ENCODE data around the gene OR2A12. TPM values are rescaled to one million over a fixed set of nuclear protein-coding genes. Genes with fewer than 3 reads are reported as not detected.
"Not testable (repeated sequence)": the region's sequence is repeated elsewhere in the genome, so short reads cannot be mapped to it uniquely, and the experiment has no call there.

OR2A12 gene
- total RNA-seq, 1 experiment from 2014 or later = not detected

DNA sequence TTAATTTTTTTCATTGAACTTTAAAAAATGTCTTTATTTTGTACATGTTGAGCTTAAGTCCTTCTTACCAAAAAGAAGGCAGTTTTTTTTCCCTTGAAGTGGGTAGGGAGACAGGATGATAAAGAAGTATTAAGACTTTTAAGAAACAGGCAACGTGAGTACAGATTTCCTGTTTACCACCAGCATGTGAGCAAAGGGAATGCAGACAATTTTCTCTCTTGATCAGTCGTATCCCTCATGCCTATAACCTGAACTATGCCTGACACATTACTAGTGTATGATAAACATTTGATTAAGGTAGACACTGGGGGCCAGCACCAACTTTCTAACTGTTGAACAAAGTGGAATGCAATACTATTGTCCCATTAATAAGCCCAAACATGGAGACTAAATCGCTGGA, 14.5 kb downstream of the OR2A12 start:
- no peak for DNase-seq
- Histone ChIP-seq H3K9me3 (no peaks in the 10 kb centered on the region), H3K27me3 (no peaks in the 10 kb centered on the region), H3K36me3 (no peaks in the 10 kb centered on the region), H3K4me3 (no peak overlapping the region)

- no peak overlapping the region for H3K4me3 ChIP-seq
- no peaks in the 10 kb centered on the region for H3K9me3 ChIP-seq
- no peak for DNase-seq
- H3K27me3 ChIP-seq = no peaks in the 10 kb centered on the region
- no peaks in the 10 kb centered on the region for H3K36me3 ChIP-seq
These were observed 16.0 kb downstream of the OR2A12 start for GRCh38 chr7:144102041-144102440.

DNA sequence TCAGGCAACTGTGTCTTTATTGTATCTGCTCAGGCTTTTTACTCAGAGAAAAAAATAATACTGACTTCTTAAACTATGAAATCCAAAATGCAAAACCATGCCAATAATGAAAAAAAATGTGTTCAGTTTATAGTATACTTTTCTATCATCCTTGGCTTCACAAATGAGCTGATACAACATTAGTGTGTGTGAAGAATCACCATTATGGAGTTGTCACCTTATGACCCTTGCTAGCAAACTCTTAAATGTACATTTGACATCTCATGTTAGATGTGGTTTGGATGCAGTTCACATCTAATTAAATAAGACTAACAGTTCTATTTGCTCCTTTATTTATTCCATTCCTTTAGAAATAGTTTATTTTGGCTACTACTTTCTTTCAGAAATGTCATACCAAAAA, 19.1 kb downstream of the OR2A12 start:
- Histone ChIP-seq H3K36me3 (no peaks in the 10 kb centered on the region), H3K4me3 (no peak overlapping the region), H3K9me3 (no peaks in the 10 kb centered on the region), H3K27me3 (no peaks in the 10 kb centered on the region)
- no peak for DNase-seq

DNA sequence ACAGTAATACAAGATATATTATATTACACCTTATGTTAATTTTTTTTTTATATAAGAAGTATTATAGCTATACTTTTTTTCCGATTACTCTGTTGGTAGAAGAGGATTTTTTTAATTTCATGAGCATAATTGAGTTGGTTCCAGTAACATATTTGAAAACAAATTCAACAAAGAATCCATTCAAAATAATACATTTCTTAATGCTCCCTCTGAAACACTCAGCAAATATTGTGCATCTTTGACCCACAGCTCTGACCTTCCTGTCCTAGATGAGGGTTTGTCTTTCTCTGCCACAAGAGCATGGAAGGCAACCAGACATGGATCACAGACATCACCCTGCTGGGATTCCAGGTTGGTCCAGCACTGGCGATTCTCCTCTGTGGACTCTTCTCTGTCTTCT, 23.2 kb downstream of the OR2A12 start, which contains the start of gene OR2A2:
Gene OR2A2 (plus strand): TSS at position 301 of the 400 bp plus-strand sequence. CDS start 0 bp downstream, at position 301.
- no peaks in the 10 kb centered on the region for H3K36me3 ChIP-seq
- no peak within 1 kb of the TSS for H3K4me3 ChIP-seq
- no peaks in the 10 kb centered on the region for H3K9me3 ChIP-seq
- no peak for DNase-seq
- no peaks in the 10 kb centered on the region for H3K27me3 ChIP-seq

GRCh38 chr7:144110272-144110671, 24.2 kb downstream of the OR2A12 start:
- no peak for DNase-seq
- no peaks in the 10 kb centered on the region for H3K27me3 ChIP-seq
- H3K4me3 ChIP-seq = no peak overlapping the region
- no peaks in the 10 kb centered on the region for H3K9me3 ChIP-seq
- no peaks in the 10 kb centered on the region for H3K36me3 ChIP-seq

- H3K36me3 ChIP-seq = no peaks in the 10 kb centered on the region
- DNase-seq = no peak
- H3K4me3 ChIP-seq = no peak overlapping the region
- H3K27me3 ChIP-seq = no peaks in the 10 kb centered on the region
- no peaks in the 10 kb centered on the region for H3K9me3 ChIP-seq
These were observed 27.6 kb downstream of the OR2A12 start for GRCh38 chr7:144113651-144114050.

- Histone ChIP-seq H3K4me3 (no peak overlapping the region), H3K9me3 (no peaks in the 10 kb centered on the region), H3K27me3 (no peaks in the 10 kb centered on the region), H3K36me3 (no peaks in the 10 kb centered on the region)
- DNase-seq = no peak
These were observed 32.3 kb downstream of the OR2A12 start for GRCh38 chr7:144118341-144118740.

DNA sequence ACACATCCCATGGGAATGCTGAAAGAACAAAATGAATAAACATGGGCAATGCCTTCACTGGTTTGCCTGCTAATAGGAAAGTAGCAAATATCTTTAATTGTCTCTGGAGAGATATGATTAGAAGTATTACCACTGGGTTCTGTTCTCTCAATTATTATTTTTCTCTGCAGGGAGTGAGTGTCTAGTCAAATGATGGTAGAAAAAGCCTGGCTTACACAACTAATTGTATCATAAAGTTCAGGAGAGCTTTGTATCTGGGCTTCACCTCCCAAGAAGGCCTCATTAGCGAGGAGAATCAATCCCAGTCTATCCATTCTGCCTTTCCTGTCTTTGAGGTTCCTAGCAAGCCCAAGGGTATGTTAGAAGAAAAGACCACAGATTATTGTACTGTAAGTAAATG, 36.8 kb downstream of the OR2A12 start, which contains the start of gene OR2A14:
Gene OR2A14 (plus strand): TSS at position 301 of the 400 bp plus-strand sequence. CDS start 5,937 bp downstream, outside the sequence.
- DNase-seq = no peak
- Histone ChIP-seq H3K27me3 (no peaks in the 10 kb centered on the region), H3K9me3 (no peaks in the 10 kb centered on the region), H3K36me3 (no peaks in the 10 kb centered on the region), H3K4me3 (no peak within 1 kb of the TSS)

DNA sequence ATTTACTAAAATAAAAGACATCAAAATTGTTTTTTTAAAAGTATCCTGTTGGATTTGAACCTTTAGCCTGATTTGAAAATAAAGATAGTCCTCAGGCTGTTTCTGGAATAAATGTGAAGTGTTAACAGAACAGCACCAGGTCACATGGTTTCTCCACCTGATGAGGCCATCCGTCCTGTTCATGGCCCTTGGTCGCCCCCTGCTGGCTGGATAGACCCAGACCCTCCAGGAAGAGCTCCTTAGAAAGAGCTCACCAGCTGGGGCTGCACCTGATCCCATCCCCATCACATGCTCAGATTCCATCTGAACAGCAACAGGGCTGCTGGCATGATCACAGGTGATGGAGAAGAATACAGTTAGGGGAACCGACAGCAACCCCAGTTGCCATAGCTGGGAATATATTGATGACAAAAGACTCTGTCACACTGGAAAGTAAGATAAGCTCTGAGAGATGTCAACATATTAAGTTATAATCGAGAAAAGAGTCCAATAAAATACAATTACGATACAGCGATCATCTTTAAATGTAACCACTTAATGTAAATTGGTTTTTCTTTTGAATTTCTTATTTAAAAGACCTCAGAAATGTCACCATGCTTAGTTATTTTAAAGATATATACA, 41.7 kb downstream of the OR2A12 start:
- no peaks in the 10 kb centered on the region for H3K9me3 ChIP-seq
- H3K36me3 ChIP-seq = no peaks in the 10 kb centered on the region
- peak; percentile 61 for DNase-seq
- no peak overlapping the region for H3K4me3 ChIP-seq
- H3K27me3 ChIP-seq = no peaks in the 10 kb centered on the region

GRCh38 chr7:144129601-144130000, 43.5 kb downstream of the OR2A12 start:
- not testable (repeated sequence) for H3K9me3 ChIP-seq, H3K4me3 ChIP-seq, H3K36me3 ChIP-seq, H3K27me3 ChIP-seq, DNase-seq

- no peaks in the 10 kb centered on the region for H3K27me3 ChIP-seq
- no peaks in the 10 kb centered on the region for H3K9me3 ChIP-seq
- no peak overlapping the region for H3K4me3 ChIP-seq
- DNase-seq = no peak
- no peaks in the 10 kb centered on the region for H3K36me3 ChIP-seq
These were observed 44.7 kb downstream of the OR2A12 start for GRCh38 chr7:144130730-144131129.

DNA sequence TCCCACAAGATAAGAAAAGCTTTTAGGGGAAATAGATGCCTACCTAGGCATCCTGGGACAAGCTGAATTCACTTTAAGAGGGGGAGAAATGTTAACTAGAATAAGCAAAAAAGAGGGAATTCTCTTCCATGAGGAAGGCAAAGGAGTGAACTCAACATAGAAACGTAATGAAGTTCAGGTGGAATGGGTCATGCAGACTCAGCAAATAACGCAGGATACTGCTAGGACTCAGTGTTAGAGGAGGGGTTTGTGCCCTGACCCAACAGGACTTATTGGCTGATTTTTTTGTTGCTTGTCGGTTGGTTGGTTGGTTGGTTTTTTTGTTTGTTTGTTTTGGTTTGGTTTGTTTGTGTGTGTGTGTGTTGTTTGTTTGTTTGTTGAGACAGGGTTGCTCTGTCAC, 46.2 kb downstream of the OR2A12 start:
- DNase-seq = no peak

GRCh38 chr7:144133307-144133706, 47.2 kb downstream of the OR2A12 start:
- Histone ChIP-seq H3K4me3 (no peak overlapping the region), H3K9me3 (no peaks in the 10 kb centered on the region), H3K36me3 (no peaks in the 10 kb centered on the region), H3K27me3 (no peaks in the 10 kb centered on the region)
- DNase-seq = no peak

More for the DNA sequence above, 46.2 kb downstream of the OR2A12 start:
- Histone ChIP-seq H3K36me3 (no peaks in the 10 kb centered on the region), H3K27me3 (no peaks in the 10 kb centered on the region), H3K9me3 (no peaks in the 10 kb centered on the region), H3K4me3 (no peak overlapping the region)

- Histone ChIP-seq H3K9me3 (no peaks in the 10 kb centered on the region), H3K27me3 (no peaks in the 10 kb centered on the region), H3K4me3 (no peak overlapping the region), H3K36me3 (no peaks in the 10 kb centered on the region)
- DNase-seq = no peak
These were observed 48.0 kb downstream of the OR2A12 start for GRCh38 chr7:144134116-144134515.

DNA sequence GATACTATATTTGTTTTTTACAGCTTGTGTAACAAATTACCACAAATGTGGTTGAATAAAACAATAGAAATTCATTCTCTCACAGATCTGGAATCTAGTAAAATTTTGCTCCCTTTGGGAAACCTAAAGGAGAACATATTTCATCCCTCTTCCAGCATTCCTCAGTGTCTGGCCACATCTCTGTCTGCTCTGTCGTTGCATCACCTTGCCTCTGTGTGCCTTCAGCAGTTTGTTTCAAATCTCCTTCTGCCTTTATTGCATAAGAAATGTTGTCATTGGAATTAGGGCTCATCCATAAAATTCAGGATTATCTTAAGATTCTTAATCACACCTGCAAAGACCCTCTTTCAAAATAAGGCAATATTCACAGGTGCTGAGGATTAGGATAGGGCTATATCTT, 51.4 kb downstream of the OR2A12 start:
- Histone ChIP-seq H3K27me3 (no peaks in the 10 kb centered on the region), H3K4me3 (no peak overlapping the region), H3K36me3 (no peaks in the 10 kb centered on the region), H3K9me3 (no peaks in the 10 kb centered on the region)
- no peak for DNase-seq

DNA sequence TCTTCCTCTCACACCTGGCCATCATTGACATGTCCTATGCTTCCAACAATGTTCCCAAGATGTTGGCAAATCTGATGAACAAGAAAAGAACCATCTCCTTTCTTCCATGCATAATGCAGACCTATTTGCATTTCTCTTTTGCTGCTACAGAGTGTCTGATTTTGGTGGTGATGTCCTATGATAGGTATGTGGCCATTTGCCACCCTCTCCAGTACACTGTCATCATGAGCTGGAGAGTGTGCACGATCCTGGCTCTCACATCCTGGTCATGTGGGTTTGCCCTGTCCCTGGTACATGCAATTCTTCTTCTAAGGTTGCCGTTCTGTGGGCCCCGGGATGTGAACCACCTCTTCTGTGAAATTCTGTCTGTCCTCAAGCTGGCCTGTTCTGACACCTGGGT, 56.1 kb downstream of the OR2A12 start:
- H3K36me3 ChIP-seq = no peaks in the 10 kb centered on the region
- no peak for DNase-seq
- H3K9me3 ChIP-seq = no peaks in the 10 kb centered on the region
- H3K4me3 ChIP-seq = no peak overlapping the region
- no peaks in the 10 kb centered on the region for H3K27me3 ChIP-seq

DNA sequence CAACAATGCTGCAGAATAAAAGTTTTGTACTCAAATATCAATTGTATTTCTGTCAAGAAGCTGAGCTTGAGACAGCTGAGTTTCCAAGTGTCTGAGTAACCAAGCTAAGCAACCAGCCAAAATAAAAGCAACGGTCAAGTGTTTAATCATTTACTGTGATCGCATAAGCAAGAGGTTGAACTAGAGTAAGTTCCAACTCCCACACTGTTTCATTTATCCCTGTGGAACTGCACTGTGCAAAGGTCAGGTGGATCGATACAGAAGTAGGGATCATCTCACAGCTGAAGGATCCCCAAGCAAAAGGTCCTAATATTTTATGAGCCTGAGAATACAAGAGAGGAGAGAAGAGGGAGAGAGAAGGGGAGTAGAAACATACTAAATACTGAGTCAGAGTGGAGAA, 58.3 kb downstream of the OR2A12 start:
- Histone ChIP-seq H3K9me3 (peaks cover 6% of the 10 kb centered on the region; the same call in 1 of the 2 replicates), H3K36me3 (no peaks in the 10 kb centered on the region), H3K27me3 (no peaks in the 10 kb centered on the region), H3K4me3 (no peak overlapping the region)
- no peak for DNase-seq

- Histone ChIP-seq H3K36me3 (no peaks in the 10 kb centered on the region), H3K9me3 (peaks cover 9% of the 10 kb centered on the region), H3K27me3 (no peaks in the 10 kb centered on the region), H3K4me3 (no peak overlapping the region)
- DNase-seq = no peak
These were observed 62.2 kb downstream of the OR2A12 start for GRCh38 chr7:144148224-144148827.

Data from MG63 (cell line).